Immature natural killer cell (primary cell): ENCODE data around the gene SLC38A4. TPM values are rescaled to one million over a fixed set of nuclear protein-coding genes. Genes with fewer than 3 reads are reported as not detected.
"Not testable (repeated sequence)": the region's sequence is repeated elsewhere in the genome, so short reads cannot be mapped to it uniquely, and the experiment has no call there.

ENCODE experiments used
- DNase-seq, 3 donors: peaks; one replicate each; pipeline ENCODE4 v3.0.0; 2022; ENCODE audit warnings: mixed read lengths in 1 of 3
- H3K27ac Mint-ChIP-seq, 6 donors: one replicate each; pipeline ENCODE4 v1.8.0; 2020; ENCODE audit warnings: mixed read lengths in 6 of 6, mild to moderate bottlenecking in 5 of 6, inconsistent platforms in 4 of 6, moderate library complexity in 3 of 6
- H3K27me3 Mint-ChIP-seq, 3 donors: one replicate each; pipeline ENCODE4 v1.8.0; 2020 to 2021; ENCODE audit warnings: low read depth in 3 of 3, mild to moderate bottlenecking in 3 of 3, mixed read lengths in 3 of 3, moderate library complexity in 3 of 3, inconsistent platforms in 1 of 3
- H3K36me3 Mint-ChIP-seq, 3 donors: one replicate each; pipeline ENCODE4 v1.8.0; 2020; ENCODE audit warnings: mixed read lengths in 3 of 3, inconsistent platforms in 2 of 3, mild to moderate bottlenecking in 2 of 3
- H3K4me1 Mint-ChIP-seq, 2 donors: one replicate each; pipeline ENCODE4 v1.8.0; 2020; ENCODE audit warnings: inconsistent platforms in 2 of 2, mild to moderate bottlenecking in 2 of 2, mixed read lengths in 2 of 2, moderate library complexity in 1 of 2
- H3K4me3 Mint-ChIP-seq, 5 donors: one replicate each; pipeline ENCODE4 v1.8.0; 2020; ENCODE audit warnings: mild to moderate bottlenecking in 5 of 5, mixed read lengths in 5 of 5, inconsistent platforms in 3 of 5, moderate library complexity in 3 of 5
- H3K9me3 Mint-ChIP-seq, 6 donors: one replicate each; pipeline ENCODE4 v1.8.0; 2020; ENCODE audit warnings: mild to moderate bottlenecking in 6 of 6, mixed read lengths in 6 of 6, inconsistent platforms in 4 of 6, moderate library complexity in 3 of 6
- polyA plus RNA-seq, 3 donors: library from polyadenylated mRNA; unstranded; fragments of 300-500 nt; fragmentation: Illumina TruSeq; gene quantifications; one replicate each; pipeline ENCODE4 v1.2.3, GENCODE V29; 2021

Gene SLC38A4
- polyA plus RNA-seq, 3 donors from 2014 or later: not detected

- Mint-ChIP-seq H3K36me3 (peaks cover 4 to 16% (median 9%) of the 10 kb centered on the region in 3 donors), H3K9me3 (peaks cover 21 to 51% (median 42%) of the 10 kb centered on the region in 6 donors)
These were observed 76.5 kb downstream of the SLC38A4 start for GRCh38 chr12:46749322-46749721.

GRCh38 chr12:46744283-46744682 lies 81.5 kb downstream of the SLC38A4 start:
- Mint-ChIP-seq H3K36me3 (peaks cover 4 to 16% (median 9%) of the 10 kb centered on the region in 3 donors), H3K27ac (no peak overlapping the region)

More at GRCh38 chr12:46749322-46749721, 76.5 kb downstream of the SLC38A4 start:
- Mint-ChIP-seq H3K4me1 (peaks cover 6 to 22% of the 10 kb centered on the region in 2 donors), H3K4me3 (no peak overlapping the region), H3K27ac (no peak overlapping the region), H3K27me3 (peaks cover 0 to 9% (median 8%) of the 10 kb centered on the region in 3 donors)
- DNase-seq: no peak

GRCh38 chr12:46743456-46743855 lies 82.3 kb downstream of the SLC38A4 start:
- Mint-ChIP-seq H3K27me3 (peaks cover 0 to 15% (median 12%) of the 10 kb centered on the region in 3 donors), H3K27ac (no peak overlapping the region), H3K9me3 (peaks cover 44 to 93% (median 76%) of the 10 kb centered on the region in 6 donors), H3K4me1 (no peaks in the 10 kb centered on the region), H3K36me3 (peaks cover 1 to 9% (median 9%) of the 10 kb centered on the region in 3 donors), H3K4me3 (no peak overlapping the region)
- DNase-seq: no peak

More at GRCh38 chr12:46744283-46744682, 81.5 kb downstream of the SLC38A4 start:
- Mint-ChIP-seq H3K27me3 (peaks cover 0 to 15% (median 12%) of the 10 kb centered on the region in 3 donors), H3K4me3 (no peak overlapping the region), H3K4me1 (no peaks in the 10 kb centered on the region), H3K9me3 (peaks cover 48 to 92% (median 75%) of the 10 kb centered on the region in 6 donors)
- no peak for DNase-seq

GRCh38 chr12:46742271-46742670 lies 83.5 kb downstream of the SLC38A4 start:
- peaks cover 45 to 92% (median 75%) of the 10 kb centered on the region in 6 donors for H3K9me3 Mint-ChIP-seq
- H3K27ac Mint-ChIP-seq: not testable (repeated sequence)

GRCh38 chr12:46725332-46725731 lies 100.5 kb downstream of the SLC38A4 start:
- Mint-ChIP-seq H3K36me3 (peaks cover 0 to 11% (median 9%) of the 10 kb centered on the region in 3 donors), H3K4me1 (peaks cover 0 to 8% of the 10 kb centered on the region in 2 donors), H3K27ac (no peak overlapping the region), H3K9me3 (no peaks in the 10 kb centered on the region), H3K4me3 (no peak overlapping the region), H3K27me3 (peaks cover 0 to 2% (median 0%) of the 10 kb centered on the region in 3 donors)
- no peak for DNase-seq

More at GRCh38 chr12:46742271-46742670, 83.5 kb downstream of the SLC38A4 start:
- H3K4me3 Mint-ChIP-seq, H3K4me1 Mint-ChIP-seq, DNase-seq, H3K36me3 Mint-ChIP-seq: not testable (repeated sequence)
- peaks cover 0 to 16% (median 12%) of the 10 kb centered on the region in 3 donors for H3K27me3 Mint-ChIP-seq

- Mint-ChIP-seq H3K27me3 (peaks cover 0 to 2% (median 0%) of the 10 kb centered on the region in 3 donors), H3K27ac (no peak overlapping the region), H3K4me3 (no peak overlapping the region), H3K4me1 (peaks cover 0 to 8% of the 10 kb centered on the region in 2 donors), H3K9me3 (peaks cover 0 to 5% (median 0%) of the 10 kb centered on the region in 6 donors), H3K36me3 (peaks cover 4 to 7% (median 7%) of the 10 kb centered on the region in 3 donors)
- no peak for DNase-seq
These were observed 102.0 kb downstream of the SLC38A4 start for GRCh38 chr12:46723629-46724419.

- H3K4me3 Mint-ChIP-seq: no peak overlapping the region
- H3K27ac Mint-ChIP-seq: no peak overlapping the region
- peaks cover 0 to 2% (median 0%) of the 10 kb centered on the region in 3 donors for H3K27me3 Mint-ChIP-seq
- H3K9me3 Mint-ChIP-seq: peaks cover 0 to 5% (median 0%) of the 10 kb centered on the region in 6 donors
- no peak for DNase-seq
- peaks cover 0 to 8% of the 10 kb centered on the region in 2 donors for H3K4me1 Mint-ChIP-seq
- peaks cover 4 to 7% (median 7%) of the 10 kb centered on the region in 3 donors for H3K36me3 Mint-ChIP-seq
These were observed 103.2 kb downstream of the SLC38A4 start for GRCh38 chr12:46722394-46723185.

- Mint-ChIP-seq H3K36me3 (peaks cover 4 to 13% (median 13%) of the 10 kb centered on the region in 3 donors), H3K4me3 (no peak overlapping the region)
- no peak for DNase-seq
These were observed 107.3 kb downstream of the SLC38A4 start for GRCh38 chr12:46718495-46718894.

GRCh38 chr12:46717868-46718267 lies 107.9 kb downstream of the SLC38A4 start:
- no peak for DNase-seq
- Mint-ChIP-seq H3K4me1 (no peaks in the 10 kb centered on the region), H3K27me3 (no peaks in the 10 kb centered on the region), H3K27ac (no peak overlapping the region), H3K4me3 (no peak overlapping the region), H3K36me3 (peaks cover 4 to 19% (median 13%) of the 10 kb centered on the region in 3 donors), H3K9me3 (peaks cover 0 to 5% (median 0%) of the 10 kb centered on the region in 6 donors)

More at GRCh38 chr12:46718495-46718894, 107.3 kb downstream of the SLC38A4 start:
- H3K9me3 Mint-ChIP-seq: peaks cover 0 to 5% (median 0%) of the 10 kb centered on the region in 6 donors
- no peak overlapping the region for H3K27ac Mint-ChIP-seq
- H3K27me3 Mint-ChIP-seq: no peaks in the 10 kb centered on the region
- no peaks in the 10 kb centered on the region for H3K4me1 Mint-ChIP-seq

GRCh38 chr12:46717159-46717558 lies 108.6 kb downstream of the SLC38A4 start:
- H3K4me1 Mint-ChIP-seq: no peaks in the 10 kb centered on the region
- no peak overlapping the region for H3K4me3 Mint-ChIP-seq
- H3K36me3 Mint-ChIP-seq: peaks cover 4 to 19% (median 13%) of the 10 kb centered on the region in 3 donors
- no peaks in the 10 kb centered on the region for H3K27me3 Mint-ChIP-seq
- H3K9me3 Mint-ChIP-seq: peaks cover 0 to 5% (median 0%) of the 10 kb centered on the region in 6 donors
- no peak for DNase-seq
- no peak overlapping the region for H3K27ac Mint-ChIP-seq
